NT2/D1 (cell line): ENCODE results near the gene SH3GL2.

Experiments used
- SUZ12 ChIP-seq: IDR thresholded peaks from 2 replicates; pipeline ENCODE4 v1.6.1; 2011; ENCODE audit not compliant: insufficient read length, insufficient read depth; ENCODE audit errors: extremely low read depth
- YY1 ChIP-seq: IDR thresholded peaks from 2 replicates; pipeline ENCODE4 v1.6.1; 2011; ENCODE audit not compliant: insufficient read length, insufficient read depth
- ZNF274 ChIP-seq: IDR thresholded peaks from 2 replicates; pipeline ENCODE4 v1.6.1; 2011; ENCODE audit warnings: mild to moderate bottlenecking, low read depth, low read length

DNA sequence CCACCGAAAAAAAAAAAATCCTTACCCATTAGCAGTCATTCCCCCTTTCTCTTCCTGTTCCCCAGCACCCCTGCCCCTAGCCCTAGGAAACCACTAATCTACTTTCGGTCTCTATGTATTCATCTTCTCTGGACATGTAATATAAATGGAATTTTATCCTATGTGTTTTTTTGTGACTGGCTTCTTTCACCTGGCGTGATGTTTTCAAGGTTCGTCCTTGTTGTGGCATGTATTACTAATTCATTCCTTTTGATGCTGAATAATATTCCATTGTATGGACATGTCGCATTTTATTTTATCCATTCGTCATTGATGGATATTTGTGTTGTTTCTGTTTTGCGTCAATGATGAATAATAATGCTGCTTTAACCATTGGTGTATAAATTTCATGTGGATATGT lies 42.8 kb upstream of the SH3GL2 start:
- no peak for TF ChIP-seq SUZ12
- no peak for TF ChIP-seq YY1
- TF ChIP-seq ZNF274 = no peak
